K562 treated with DMSO at 1 percent for 4 hours (cell line): ENCODE results near the gene USP8. TPM values are rescaled to one million over a fixed set of nuclear protein-coding genes. Genes with fewer than 3 reads are reported as not detected.

ENCODE experiments used
- total RNA-seq: library from RNA; unstranded; fragments of 300-600 nt; gene quantifications from 2 replicates; pipeline ENCODE4 v1.2.3, GENCODE V29; 2022; ENCODE audit not compliant: insufficient read depth

The USP8 gene
- total RNA-seq: 46.5 and 47.3 TPM in 2 replicates

DNA sequence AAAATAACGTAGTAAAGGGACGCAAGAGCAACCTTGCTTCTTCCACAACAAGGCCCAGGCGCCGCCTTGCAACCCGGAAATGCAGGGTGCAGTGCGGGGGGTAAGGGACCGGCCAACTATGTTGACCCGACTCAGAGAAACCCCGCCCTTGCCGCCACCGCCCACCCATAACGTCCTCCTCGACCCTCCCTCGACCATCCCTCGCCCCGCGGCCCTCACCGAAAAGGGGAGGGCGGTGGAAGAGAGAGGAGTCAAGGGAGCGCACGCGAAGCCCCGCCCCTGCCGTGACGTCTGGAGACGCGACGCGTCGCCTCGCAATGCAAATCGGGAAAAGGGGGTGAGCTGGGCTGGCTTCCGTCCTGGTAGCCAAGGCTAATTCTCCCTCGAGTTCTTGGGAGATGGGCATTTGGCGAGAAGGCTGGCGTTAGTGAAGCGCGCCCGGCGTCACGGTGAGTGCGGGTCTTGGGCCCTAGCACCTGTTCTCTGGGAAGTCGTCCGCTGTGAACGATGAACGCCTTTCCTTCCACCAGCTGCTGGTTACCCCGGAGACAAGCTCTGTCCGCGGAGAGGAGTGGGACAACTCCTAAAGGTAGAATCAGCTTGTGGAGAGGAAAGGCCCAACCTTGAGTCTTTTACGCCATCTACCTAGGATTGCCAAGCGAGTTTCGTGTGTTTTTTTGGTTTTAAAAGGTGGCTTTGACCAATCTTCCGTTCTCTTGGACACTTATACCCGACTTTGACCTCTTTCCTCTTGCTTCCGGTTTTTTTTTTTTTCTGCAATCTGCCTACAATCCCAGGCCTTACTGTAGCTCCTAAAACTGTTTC, at the start of gene USP8:
TSS of gene USP8 (plus strand) at position 340 of the 825 bp plus-strand sequence. CDS start 14,669 bp downstream, outside the sequence.

DNA sequence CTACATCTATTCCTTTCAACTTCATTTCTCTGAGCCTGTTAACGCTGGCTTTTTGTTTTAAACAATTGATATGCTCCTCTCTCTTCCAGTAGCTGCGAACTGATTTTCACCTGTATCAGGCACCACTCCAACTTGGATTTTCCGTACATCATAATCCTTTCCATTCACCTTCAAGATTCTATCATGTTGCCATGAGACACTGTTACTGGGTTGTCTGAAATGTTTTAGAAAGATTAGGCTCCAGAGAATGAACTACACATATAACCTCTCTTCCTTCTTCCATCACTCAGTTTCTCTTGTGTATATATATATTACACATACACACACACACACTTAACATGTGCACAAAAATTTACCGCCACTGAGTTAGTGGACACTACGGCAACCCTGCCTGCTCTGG, 122.4 kb downstream of the USP8 start, which contains the start of gene USP50:
TSS of gene USP50 (minus strand) at position 101 of the 400 bp plus-strand sequence. CDS start 141 bp downstream, outside the sequence.

Other genes with a start within 250 kb of the USP8 start
- gene SLC27A2, start 242.2 kb upstream of the USP8 start, total RNA-seq: 41.7 and 52.0 TPM in 2 replicates
- gene HDC, start 158.7 kb upstream of the USP8 start, total RNA-seq: 3.9 and 8.1 TPM in 2 replicates
- 9.8 and 12.4 TPM in 2 replicates for gene GABPB1, start 69.2 kb upstream of the USP8 start, total RNA-seq
- not detected in 2 replicates for gene USP50, start 122.3 kb downstream of the USP8 start, total RNA-seq